ENCODE data around the gene DIP2B.
"Not testable (repeated sequence)": the region's sequence is repeated elsewhere in the genome, so short reads cannot be mapped to it uniquely, and the experiment has no call there.

The DIP2B gene

DNA sequence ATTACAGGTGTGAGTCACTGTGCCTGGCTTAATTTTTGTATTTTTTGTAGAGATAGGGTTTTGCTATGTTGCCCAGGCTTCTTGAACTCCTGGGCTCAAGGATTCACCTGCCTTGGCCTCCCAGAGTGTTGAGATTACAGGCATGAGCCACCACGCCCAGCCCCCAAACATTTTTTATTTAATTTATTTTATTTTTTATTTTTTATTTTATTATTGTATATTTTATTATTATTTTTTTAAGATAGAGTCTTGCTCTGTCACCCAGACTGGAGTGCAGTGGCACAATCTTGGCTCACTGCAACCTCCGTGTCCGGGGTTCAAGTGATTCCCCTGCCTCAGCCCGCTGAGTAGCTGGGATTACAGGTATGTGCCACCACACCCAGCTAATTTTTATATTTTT lies 17.0 kb downstream of the DIP2B start:
- DNase-seq: not testable (repeated sequence)

DNA sequence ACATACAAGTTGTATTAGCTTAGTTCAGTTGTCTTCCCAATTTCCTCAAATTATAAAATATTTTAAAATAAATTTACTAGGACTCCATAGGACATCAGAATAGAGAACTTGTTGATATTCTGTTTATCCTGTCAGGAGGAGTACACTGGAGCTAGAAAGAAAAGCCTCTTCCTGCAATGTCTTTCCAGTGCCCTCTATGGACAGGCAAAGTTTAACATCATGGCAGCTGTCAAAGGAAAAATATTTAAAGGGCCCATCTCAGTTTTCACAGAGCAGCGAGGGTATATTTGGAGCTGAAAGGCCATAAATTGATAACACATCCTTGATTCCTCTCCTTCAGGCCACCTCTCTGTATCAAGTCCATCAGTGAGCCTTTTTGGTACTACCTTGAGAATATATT lies 19.0 kb downstream of the DIP2B start:
- no peak for DNase-seq

GRCh38 chr12:50524621-50525020 lies 19.8 kb downstream of the DIP2B start:
- DNase-seq: no peak

DNA sequence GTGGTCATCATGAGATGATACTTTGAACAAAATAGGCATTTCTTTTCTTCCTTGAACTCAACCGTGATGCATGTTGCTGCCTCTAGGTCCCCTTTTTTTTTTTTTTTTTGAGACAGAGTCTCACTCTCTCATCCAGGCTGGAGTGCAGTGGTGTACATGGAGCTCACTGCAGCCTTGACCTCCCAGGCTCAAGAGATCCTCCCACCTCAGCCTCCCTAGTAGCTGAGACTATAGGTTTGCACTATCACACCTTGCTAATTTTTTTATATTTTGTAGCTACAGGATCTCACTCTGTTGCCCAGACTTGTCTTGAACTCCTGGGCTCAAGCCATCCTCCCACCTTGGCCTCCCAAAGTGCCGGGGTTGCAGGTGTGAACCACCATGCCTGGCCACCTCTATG lies 20.6 kb downstream of the DIP2B start:
- DNase-seq: no peak

GRCh38 chr12:50527359-50527726 lies 22.6 kb downstream of the DIP2B start:
- no peak for DNase-seq

- DNase-seq: no peak
Measured at GRCh38 chr12:50528800-50529199, 24.0 kb downstream of the DIP2B start.

GRCh38 chr12:50529345-50529744 lies 24.6 kb downstream of the DIP2B start:
- DNase-seq: no peak

DNA sequence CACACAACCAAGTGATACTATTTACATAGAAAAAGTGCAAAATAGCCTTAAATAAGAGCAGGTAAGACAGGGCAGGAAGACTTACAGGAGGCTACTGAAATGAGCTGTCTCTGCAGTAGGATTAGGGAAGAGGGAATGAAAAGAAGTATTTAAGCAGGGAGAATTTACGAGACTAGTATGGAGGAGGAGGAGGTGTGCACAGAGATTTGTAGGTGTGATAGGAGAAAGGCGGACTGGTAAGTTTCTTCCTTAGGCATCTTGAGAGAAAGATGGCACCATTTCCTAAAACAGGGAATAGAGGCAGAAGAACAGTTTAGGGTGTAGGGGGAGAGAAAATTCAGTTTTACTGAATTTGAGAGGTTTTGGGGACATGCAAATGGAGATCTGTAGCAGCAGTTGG lies 25.7 kb downstream of the DIP2B start:
- no peak for DNase-seq

DNA sequence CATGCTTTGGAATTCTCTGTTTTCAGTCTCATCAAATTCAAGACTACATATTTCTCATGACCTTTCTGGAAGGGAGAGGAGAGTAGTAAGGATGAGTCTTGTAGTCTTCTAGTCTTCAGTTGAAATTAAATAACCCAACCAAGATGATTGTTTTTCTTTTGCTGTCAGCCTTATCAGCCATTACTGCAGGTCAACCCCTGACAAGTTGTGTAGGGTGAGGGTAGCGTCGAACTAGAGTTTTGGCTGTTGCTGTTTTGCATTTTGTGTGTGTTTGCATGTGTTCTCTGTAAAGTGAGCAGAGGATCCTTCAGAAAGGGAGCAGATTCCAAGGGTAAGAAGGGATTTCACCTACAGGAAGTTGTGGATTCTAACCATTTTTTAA lies 28.4 kb downstream of the DIP2B start:
- no peak for DNase-seq

GRCh38 chr12:50533971-50534370 lies 29.2 kb downstream of the DIP2B start:
- DNase-seq: no peak

DNA sequence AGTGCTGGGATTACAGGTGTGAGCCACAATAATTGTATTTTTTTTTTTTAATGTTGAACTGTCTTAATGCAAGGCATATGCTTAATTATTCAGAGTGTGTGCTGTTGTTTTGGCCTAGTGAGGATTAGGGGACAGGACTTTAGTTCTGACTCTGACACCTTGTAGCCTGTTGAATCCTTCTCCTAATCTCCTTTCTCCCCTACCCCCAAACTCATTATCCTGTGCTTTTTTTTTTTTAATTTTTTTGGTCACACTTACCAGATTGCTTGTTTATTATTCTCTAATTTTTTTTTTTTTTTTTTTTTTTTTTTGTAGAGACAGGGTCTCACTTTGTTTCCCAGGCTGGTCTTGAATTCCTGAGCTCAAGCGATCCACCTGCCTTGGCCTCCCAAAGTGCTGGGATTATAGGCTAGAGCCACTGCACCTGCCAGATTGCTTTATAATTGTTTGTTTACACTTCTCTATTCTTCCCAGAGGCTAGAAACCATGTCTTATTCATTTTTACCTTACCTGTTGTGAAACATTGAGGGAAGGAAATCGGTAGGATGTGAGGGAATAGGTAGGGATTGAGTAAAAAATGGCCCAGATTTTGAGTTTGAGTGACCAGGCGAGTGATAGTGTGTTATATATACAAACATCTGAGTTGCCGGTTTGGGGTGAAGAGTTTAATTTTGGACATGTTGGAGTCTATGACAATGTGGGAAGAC lies 32.2 kb downstream of the DIP2B start:
- DNase-seq: no peak

- no peak for DNase-seq
Measured at GRCh38 chr12:50537538-50537919, 32.7 kb downstream of the DIP2B start.

DNA sequence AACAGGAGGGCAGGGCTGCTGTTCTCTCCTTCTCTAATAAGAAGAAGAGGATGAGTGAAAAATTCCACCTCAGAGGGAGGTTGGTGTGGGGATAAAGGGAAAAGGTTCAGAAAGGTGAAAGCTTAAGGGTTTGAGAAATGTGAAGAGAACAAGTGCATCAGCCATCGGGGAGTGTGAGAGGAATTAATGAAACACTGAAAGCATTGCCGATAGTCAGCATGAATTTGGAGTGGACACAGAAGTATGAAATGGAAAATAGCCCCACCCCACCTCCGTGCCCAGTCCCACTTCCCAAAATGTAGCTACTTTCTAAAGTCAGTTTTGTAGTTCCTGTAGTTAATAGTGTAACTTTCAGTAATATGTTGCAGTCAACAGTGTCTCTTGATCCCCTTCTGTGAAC lies 33.4 kb downstream of the DIP2B start:
- no peak for DNase-seq

DNA sequence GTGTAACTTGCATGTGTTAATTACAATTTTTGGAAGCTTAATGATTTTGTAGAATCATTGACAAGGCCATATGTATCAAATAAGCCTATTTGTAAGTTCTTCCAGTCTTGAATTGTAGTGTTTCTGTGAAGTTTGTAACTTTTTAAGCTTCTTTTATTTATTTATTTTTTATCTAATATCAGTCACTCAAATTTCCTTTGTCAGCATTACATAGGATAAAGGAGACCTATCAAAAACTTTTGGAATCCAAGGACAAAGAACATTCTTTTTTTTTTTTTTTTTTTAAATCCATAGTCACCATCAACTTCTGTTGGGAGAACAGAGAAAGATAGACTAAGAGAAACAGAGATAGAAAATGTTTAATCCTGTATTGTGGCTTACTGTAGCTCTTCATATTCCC lies 36.4 kb downstream of the DIP2B start:
- no peak for DNase-seq

- no peak for DNase-seq
Measured at GRCh38 chr12:50542448-50542847, 37.7 kb downstream of the DIP2B start.

DNA sequence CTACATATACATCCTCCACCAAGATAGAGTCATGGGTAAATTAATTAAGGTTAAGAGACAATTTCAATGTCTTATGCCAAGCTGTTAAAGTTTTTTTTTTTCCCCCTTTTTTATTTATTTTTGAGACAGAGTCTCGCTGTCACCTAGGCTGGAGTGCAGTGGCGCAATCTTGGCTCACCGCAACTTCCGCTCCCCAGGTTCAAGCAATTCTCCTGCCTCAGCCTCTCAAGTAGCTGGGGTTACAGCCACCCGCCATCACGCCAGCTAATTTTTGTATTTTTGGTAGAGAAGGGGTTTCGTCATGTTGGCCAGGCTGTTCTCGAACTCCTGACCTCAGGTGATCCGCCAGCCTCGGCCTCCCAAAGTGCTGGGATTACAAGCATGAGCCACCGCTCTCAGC lies 38.4 kb downstream of the DIP2B start:
- not testable (repeated sequence) for DNase-seq

DNA sequence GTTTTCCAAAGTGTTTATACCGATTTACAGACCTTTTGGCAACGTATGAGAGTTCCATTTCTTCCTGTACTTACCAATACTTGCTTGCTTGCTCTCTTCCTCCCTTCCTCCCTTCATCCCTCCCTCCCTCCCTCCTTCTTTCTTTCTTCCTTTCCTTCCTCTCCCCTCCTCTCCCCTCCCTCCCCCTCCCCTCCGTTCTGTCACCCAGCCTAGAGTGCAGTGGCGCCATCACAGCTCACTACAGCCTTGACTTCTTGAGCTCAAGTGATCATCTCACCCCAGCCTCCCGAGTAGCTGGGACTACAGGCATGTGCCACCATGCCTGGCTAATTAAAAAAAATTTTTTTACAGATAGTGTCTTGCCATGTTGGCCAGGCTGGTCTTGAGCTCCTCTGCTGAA lies 40.4 kb downstream of the DIP2B start:
- no peak for DNase-seq

GRCh38 chr12:50545786-50546185 lies 41.0 kb downstream of the DIP2B start:
- DNase-seq: no peak

- DNase-seq: no peak
Measured at GRCh38 chr12:50546441-50547318, 41.9 kb downstream of the DIP2B start.

DNA sequence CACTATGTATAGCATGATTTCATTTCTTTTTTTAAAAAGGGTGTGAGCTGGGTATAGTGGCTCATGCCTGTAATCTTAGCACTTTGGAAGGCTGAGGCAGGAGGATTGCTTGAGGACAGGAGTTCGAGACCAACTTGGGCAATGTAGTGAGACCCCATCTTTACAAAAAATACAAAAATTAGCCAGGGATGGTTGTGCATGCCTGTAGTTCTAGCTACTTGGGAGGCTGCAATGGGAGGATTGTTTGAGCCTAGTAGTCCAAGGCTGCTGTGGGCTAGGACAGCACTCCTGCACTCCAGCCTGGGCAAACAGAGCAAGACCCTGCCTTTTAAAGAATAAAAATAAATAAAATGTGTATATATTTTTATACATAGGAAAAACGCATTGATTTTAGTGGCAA lies 43.0 kb downstream of the DIP2B start:
- no peak for DNase-seq

GRCh38 chr12:50549885-50550284 lies 45.1 kb downstream of the DIP2B start:
- DNase-seq: no peak

- DNase-seq: no peak
Measured at GRCh38 chr12:50550530-50551223, 45.9 kb downstream of the DIP2B start.

- no peak for DNase-seq
Measured at GRCh38 chr12:50551866-50552265, 47.1 kb downstream of the DIP2B start.

DNA sequence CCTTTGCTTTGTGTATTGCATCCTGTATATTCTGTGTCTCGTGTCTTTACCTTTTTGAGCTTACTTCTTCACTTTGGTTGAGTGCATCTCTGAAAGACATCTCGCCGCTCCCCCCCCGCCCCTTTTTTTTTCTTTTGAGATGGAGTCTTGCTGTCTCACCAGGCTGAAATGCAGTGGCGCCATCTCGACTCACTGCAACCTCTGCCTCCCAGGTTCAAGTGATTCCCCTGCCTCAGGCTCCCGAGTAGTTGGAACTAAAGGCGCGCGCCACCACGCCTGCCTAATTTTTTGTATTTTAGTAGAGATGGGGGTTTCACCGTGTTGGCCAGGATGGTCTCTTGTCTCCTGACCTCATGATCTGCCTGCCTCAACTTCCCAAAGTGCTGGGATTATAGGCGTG lies 49.9 kb downstream of the DIP2B start:
- DNase-seq: no peak
